ENCODE results near the gene GABRA4.

The GABRA4 gene

GRCh38 chr4:46993075-46994006 is at the start of gene GABRA4:
TSS of gene GABRA4 (minus strand) at chr4:46993581. CDS start at chr4:46993424, 157 bp downstream.
- no peak for DNase-seq (ENCODE audit: extremely low read depth in 1 of 2, low read depth in 1 of 2)

DNA sequence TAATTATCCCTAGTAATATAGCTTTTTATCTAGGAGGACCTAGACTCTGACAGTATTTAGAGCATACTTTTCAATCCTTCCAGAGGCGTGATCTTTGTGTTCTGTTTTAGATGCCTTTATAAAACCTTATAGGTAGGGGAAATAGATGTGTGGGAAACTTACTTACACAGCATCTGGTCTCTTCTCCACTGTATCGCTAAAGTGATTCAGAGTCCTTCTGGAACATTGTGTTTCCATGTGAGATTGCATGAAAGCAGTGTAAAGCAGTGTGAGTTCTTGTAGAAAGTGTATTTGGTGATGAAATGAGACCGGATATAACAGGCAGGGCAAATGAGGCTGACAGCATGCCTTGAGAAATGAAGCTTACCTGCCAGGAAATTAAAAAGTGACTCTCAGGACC is 47.4 kb upstream of the GABRA4 start:
- no peak for DNase-seq (ENCODE audit: extremely low read depth in 1 of 2, low read depth in 1 of 2)

DNA sequence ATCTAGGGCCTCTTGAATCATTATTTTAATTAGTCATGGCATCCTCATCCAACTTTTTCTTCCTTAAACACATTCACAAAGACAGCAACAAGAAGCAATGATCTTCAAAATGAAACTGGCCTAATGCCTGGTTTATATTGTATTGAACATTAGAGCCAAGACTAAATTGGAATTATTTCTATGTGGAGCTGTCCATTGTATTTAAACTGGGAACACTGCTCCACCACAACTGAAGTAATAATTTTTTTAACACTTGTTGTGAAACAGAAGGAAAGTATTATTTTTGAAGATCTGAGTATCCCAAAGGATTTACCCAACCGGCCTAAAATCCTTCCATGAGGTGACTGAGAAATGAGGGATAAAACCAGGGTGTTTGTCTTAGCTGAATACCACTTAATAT is 44.9 kb upstream of the GABRA4 start:
- no peak for DNase-seq (ENCODE audit: extremely low read depth in 1 of 2, low read depth in 1 of 2)

DNA sequence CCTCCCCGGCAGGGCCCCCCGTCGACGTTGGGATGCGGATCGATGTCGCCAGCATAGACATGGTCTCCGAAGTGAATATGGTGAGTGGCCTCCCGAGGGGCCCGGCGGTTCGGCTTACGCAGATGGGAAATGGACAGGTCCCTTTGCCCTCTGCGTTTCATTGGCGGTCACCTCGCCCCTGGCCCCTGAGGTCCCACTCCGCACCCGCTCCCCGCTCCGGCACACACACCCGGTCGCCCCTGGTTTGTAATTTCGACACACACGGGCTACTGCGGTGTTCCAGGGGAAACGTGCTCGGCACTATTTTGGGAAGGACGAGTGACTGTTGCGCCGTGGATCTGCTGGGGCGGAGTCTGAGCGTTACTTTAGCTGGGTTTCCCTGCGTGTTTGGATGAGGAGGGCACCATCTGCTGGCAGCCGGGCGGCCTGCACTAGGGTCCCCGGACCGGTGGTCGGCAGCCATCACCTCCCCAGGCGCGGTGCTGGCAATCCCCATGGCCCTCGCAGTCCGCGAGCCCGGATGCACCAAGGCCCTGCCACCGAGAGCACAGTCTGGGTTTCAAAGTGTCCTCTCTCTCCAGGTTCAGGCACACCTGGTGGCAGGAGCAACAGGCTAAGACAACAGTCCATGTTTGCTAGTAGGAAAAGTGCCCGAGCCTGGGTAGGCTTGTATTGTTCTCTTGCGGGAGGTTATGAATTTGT is 39.2 kb upstream of the GABRA4 start:
- DNase-seq (ENCODE audit: extremely low read depth in 1 of 2, low read depth in 1 of 2), result peak; percentile 24 to 36

- DNase-seq (ENCODE audit: extremely low read depth in 1 of 2, low read depth in 1 of 2), result no peak
These were observed 38.5 kb upstream of the GABRA4 start for GRCh38 chr4:47031751-47032404.

GRCh38 chr4:47031011-47031678 is 37.8 kb upstream of the GABRA4 start, which contains the start of gene GABRB1:
TSS of gene GABRB1 (plus strand) at chr4:47031567.
- no peak for DNase-seq (ENCODE audit: extremely low read depth in 1 of 2, low read depth in 1 of 2)

DNA sequence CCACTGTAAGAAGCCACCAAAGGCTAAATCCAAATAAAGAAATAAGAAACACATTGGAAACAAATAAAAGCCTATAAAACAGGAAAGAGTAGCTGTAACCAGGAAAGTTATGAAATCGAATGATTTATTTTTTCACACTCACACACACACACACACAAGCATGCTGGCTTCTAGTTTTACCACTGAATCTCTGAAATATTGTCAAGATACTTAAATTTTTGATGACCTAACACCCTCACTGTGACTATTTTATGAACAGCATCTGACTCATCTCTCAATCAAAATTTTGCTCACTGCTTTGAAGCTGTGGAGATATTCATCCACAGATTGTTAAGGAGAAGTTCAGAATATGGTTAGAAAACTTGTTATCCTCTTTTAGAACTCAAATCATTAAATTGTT is 24.1 kb upstream of the GABRA4 start:
- no peak for DNase-seq (ENCODE audit: extremely low read depth in 1 of 2, low read depth in 1 of 2)

DNA sequence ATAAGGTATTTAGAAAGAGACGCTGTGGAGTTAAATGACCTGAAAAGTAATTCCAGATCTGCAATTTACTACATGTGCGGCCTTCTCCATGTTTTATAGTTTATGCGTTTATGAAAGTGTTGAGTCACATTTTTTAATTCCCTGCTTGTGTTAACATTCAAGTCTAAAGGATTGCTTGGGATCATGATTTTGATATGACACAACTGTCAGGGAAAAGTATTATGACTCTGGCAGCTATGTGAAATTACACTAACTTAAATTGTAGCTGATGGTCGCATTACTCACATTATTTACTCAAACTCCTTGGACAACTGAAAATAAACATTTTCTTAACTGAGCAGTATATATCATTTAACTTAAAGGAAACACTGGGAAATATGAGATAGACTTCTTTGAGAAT is 23.7 kb upstream of the GABRA4 start:
- DNase-seq (ENCODE audit: extremely low read depth in 1 of 2, low read depth in 1 of 2), result no peak

- DNase-seq (ENCODE audit: extremely low read depth in 1 of 2, low read depth in 1 of 2), result no peak
These were observed 20.0 kb upstream of the GABRA4 start for GRCh38 chr4:47013373-47013772.

- no peak for DNase-seq (ENCODE audit: extremely low read depth in 1 of 2, low read depth in 1 of 2)
These were observed 19.3 kb upstream of the GABRA4 start for GRCh38 chr4:47012676-47013075.

GRCh38 chr4:47010912-47011446 is 17.6 kb upstream of the GABRA4 start:
- DNase-seq (ENCODE audit: extremely low read depth in 1 of 2, low read depth in 1 of 2), result no peak

GRCh38 chr4:47010347-47010911 is 17.0 kb upstream of the GABRA4 start:
- DNase-seq (ENCODE audit: extremely low read depth in 1 of 2, low read depth in 1 of 2), result no peak

DNA sequence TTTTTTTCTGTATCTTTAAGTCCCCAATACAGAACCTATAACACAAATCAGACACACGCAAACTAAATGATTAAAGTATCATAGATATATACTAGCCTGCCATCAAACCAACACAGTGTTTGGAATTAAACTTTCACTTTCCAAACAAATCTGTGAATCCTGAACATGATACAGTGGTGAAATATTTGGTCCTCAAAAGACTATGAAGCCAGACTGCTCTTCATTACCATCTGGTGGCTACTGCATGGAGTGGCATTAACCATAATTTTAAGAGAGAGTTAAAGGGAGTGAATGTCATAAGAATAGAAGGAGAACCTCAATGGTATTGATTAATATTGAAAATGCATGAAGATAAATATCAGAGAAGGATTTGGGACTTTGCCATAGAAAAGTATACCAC is 9.2 kb upstream of the GABRA4 start:
- no peak for DNase-seq (ENCODE audit: extremely low read depth in 1 of 2, low read depth in 1 of 2)

DNA sequence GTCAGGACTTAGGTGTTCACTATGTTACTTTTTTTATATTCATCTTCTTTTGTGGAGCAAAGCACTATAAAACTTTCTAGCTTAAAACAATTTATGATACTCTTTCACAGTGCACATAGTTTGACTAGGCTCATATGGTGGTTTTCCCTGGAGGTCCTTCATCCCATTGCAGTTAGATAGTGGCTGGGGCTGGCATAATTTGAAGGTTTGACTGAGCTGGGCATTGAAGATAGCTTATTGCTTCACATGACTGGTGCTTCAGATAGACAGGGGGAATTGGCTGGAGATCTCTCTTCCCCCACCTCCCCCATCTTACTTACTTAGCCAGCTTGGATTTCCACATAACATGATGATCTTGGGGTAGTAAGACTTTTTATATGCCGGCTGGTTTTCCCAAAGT is 7.0 kb upstream of the GABRA4 start:
- DNase-seq (ENCODE audit: extremely low read depth in 1 of 2, low read depth in 1 of 2), result no peak

- DNase-seq (ENCODE audit: extremely low read depth in 1 of 2, low read depth in 1 of 2), result no peak
These were observed 6.2 kb upstream of the GABRA4 start for GRCh38 chr4:46999566-46999965.

DNA sequence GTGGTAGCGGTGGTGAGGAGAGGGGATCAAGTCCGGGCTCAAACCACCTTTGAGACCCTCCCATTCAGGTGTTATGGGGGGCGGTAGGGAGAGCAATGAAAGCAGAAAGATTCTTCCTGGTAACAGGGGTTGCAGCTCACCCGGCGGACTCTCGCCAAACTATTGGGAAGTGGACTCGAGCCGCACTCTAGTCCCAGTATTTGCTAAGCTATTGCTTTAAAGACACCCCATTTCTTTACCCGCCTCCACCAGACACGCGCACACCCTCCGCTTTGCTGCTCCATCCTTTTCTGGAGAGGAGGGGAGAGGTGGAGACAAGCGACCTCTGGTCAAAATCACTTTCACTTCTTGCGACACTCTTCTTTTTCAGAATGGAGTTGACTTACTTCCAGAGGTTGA is 625 bp upstream of the GABRA4 start:
- DNase-seq (ENCODE audit: extremely low read depth in 1 of 2, low read depth in 1 of 2), result no peak

DNA sequence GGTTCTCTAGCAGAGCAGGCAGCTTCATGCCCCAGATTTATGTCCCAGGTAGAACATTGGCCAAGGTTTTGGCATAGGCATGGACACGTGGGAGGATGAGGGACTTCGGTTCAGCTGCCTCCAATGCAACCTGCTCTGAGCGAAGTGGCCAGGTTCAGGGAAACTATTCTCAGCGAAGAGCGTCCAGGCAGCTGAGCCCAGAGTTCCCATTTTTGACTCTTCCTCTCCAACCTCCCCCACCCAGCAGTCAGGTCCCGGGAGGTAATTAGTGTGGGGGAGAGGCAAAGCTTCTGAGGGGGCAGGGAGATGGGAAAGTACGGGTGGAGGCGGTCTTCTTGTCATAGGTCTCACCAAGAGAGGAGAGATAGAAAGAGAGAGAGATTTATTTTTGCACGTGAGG is 1.0 kb downstream of the GABRA4 start:
- no peak for DNase-seq (ENCODE audit: extremely low read depth in 1 of 2, low read depth in 1 of 2)

DNA sequence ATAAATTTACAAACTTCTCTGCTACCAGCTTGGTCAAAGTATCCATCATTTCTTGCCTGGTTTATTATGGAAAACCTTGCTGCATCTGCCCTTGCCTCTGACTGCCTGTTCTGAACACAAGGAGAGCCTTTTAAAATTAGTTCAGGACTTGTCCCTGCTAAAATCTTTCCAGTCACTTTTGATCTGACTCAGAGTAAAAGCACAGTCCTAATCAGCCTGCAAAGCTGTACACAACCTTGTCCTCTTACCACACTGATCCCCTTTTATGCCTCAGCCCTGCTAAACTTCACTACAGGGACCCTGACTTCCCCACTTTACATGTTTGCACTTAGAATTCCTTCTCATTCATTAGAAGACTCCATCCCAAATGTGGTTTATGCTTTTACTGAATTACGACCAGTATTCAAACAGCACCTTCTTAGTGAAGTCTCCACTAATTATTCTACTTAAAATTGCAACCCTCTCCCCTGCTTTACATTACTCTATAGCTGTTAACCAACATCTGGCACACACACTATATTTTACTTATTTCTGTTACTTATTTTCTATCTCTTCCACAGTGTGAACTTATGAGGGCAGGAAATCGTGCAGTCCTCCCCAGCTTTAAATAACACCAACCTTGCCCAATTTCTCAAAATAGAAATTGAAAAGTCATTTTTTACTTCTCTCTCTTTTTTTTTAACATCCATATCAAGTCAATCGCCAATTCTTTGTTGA is 6.3 kb downstream of the GABRA4 start:
- no peak for DNase-seq (ENCODE audit: extremely low read depth in 1 of 2, low read depth in 1 of 2)

- no peak for DNase-seq (ENCODE audit: extremely low read depth in 1 of 2, low read depth in 1 of 2)
These were observed 8.6 kb downstream of the GABRA4 start for GRCh38 chr4:46984781-46985180.

DNA sequence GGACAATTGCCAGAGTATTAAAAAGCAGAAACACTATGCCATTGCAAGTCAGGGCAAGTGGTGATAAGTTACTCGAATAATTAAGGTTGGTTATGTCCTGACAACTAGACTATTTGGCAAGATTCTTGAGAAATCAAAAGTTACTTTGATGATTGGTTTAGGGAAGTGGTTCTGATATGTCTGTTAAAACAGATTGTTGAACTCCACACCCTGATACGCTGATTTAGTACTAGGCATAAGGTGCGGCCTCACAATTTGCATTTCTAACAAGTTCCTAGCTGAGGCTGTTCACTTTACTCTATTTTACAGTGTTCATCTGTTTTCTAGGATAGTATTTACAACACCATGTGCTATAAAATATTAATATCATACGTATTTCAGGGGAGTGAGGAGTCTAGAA is 12.5 kb downstream of the GABRA4 start:
- DNase-seq (ENCODE audit: extremely low read depth in 1 of 2, low read depth in 1 of 2), result no peak
